ENCODE results near the gene UBASH3A.

Gene UBASH3A

GRCh38 chr21:42414066-42414465 lies 10.4 kb downstream of the UBASH3A start:
- Histone ChIP-seq H3K9me3 (replicated peaks; ENCODE audit: low read length) (no peaks in the 10 kb centered on the region), H3K27me3 (ENCODE audit: control insufficient read depth, insufficient read depth, low read length) (peaks cover 6% of the 10 kb centered on the region), H3K36me3 (ENCODE audit: insufficient read depth, low read length) (no peaks in the 10 kb centered on the region), H3K4me3 (ENCODE audit: low read length) (no peak overlapping the region), H3K4me2 (ENCODE audit: low read length) (no peak overlapping the region), H3K9ac (ENCODE audit: low read depth, low read length) (no peak overlapping the region), H3K4me1 (ENCODE audit: control insufficient read depth, insufficient read depth, low read length) (no peaks in the 10 kb centered on the region)

GRCh38 chr21:42414553-42414927 lies 10.8 kb downstream of the UBASH3A start:
- Histone ChIP-seq H3K9me3 (replicated peaks; ENCODE audit: low read length) (no peaks in the 10 kb centered on the region), H3K36me3 (ENCODE audit: insufficient read depth, low read length) (no peaks in the 10 kb centered on the region), H3K4me3 (ENCODE audit: low read length) (no peak overlapping the region), H3K9ac (ENCODE audit: low read depth, low read length) (no peak overlapping the region), H3K4me1 (ENCODE audit: control insufficient read depth, insufficient read depth, low read length) (no peaks in the 10 kb centered on the region), H3K4me2 (ENCODE audit: low read length) (no peak overlapping the region), H3K27me3 (ENCODE audit: control insufficient read depth, insufficient read depth, low read length) (peaks cover 4% of the 10 kb centered on the region)

- no peak overlapping the region for H3K4me2 ChIP-seq (ENCODE audit: low read length)
- no peaks in the 10 kb centered on the region for H3K9me3 ChIP-seq (replicated peaks; ENCODE audit: low read length)
- H3K4me1 ChIP-seq (ENCODE audit: control insufficient read depth, insufficient read depth, low read length): no peaks in the 10 kb centered on the region
- H3K9ac ChIP-seq (ENCODE audit: low read depth, low read length): no peak overlapping the region
- no peaks in the 10 kb centered on the region for H3K36me3 ChIP-seq (ENCODE audit: insufficient read depth, low read length)
- H3K27me3 ChIP-seq (ENCODE audit: control insufficient read depth, insufficient read depth, low read length): peaks cover 4% of the 10 kb centered on the region
- H3K4me3 ChIP-seq (ENCODE audit: low read length): no peak overlapping the region
Measured at GRCh38 chr21:42414928-42415769, 11.4 kb downstream of the UBASH3A start.

GRCh38 chr21:42417533-42417932 lies 13.8 kb downstream of the UBASH3A start:
- no peak overlapping the region for H3K4me3 ChIP-seq (ENCODE audit: low read length)
- H3K4me1 ChIP-seq (ENCODE audit: control insufficient read depth, insufficient read depth, low read length): no peaks in the 10 kb centered on the region
- no peak overlapping the region for H3K9ac ChIP-seq (ENCODE audit: low read depth, low read length)
- H3K4me2 ChIP-seq (ENCODE audit: low read length): no peak overlapping the region
- H3K36me3 ChIP-seq (ENCODE audit: insufficient read depth, low read length): no peaks in the 10 kb centered on the region
- peaks cover 4% of the 10 kb centered on the region for H3K27me3 ChIP-seq (ENCODE audit: control insufficient read depth, insufficient read depth, low read length)
- no peaks in the 10 kb centered on the region for H3K9me3 ChIP-seq (replicated peaks; ENCODE audit: low read length)

GRCh38 chr21:42418886-42419285 lies 15.2 kb downstream of the UBASH3A start:
- Histone ChIP-seq H3K27me3 (ENCODE audit: control insufficient read depth, insufficient read depth, low read length) (peaks cover 4% of the 10 kb centered on the region), H3K4me3 (ENCODE audit: low read length) (no peak overlapping the region), H3K4me2 (ENCODE audit: low read length) (no peak overlapping the region), H3K36me3 (ENCODE audit: insufficient read depth, low read length) (no peaks in the 10 kb centered on the region), H3K4me1 (ENCODE audit: control insufficient read depth, insufficient read depth, low read length) (no peaks in the 10 kb centered on the region), H3K9me3 (replicated peaks; ENCODE audit: low read length) (no peaks in the 10 kb centered on the region), H3K9ac (ENCODE audit: low read depth, low read length) (no peak overlapping the region)

GRCh38 chr21:42419845-42420244 lies 16.1 kb downstream of the UBASH3A start:
- H3K9me3 ChIP-seq (replicated peaks; ENCODE audit: low read length): no peaks in the 10 kb centered on the region
- H3K4me2 ChIP-seq (ENCODE audit: low read length): no peak overlapping the region
- H3K27me3 ChIP-seq (ENCODE audit: control insufficient read depth, insufficient read depth, low read length): peaks cover 8% of the 10 kb centered on the region
- H3K4me1 ChIP-seq (ENCODE audit: control insufficient read depth, insufficient read depth, low read length): no peaks in the 10 kb centered on the region
- no peaks in the 10 kb centered on the region for H3K36me3 ChIP-seq (ENCODE audit: insufficient read depth, low read length)
- no peak overlapping the region for H3K9ac ChIP-seq (ENCODE audit: low read depth, low read length)
- no peak overlapping the region for H3K4me3 ChIP-seq (ENCODE audit: low read length)

- Histone ChIP-seq H3K36me3 (ENCODE audit: insufficient read depth, low read length) (no peaks in the 10 kb centered on the region), H3K27me3 (ENCODE audit: control insufficient read depth, insufficient read depth, low read length) (peaks cover 10% of the 10 kb centered on the region), H3K4me1 (ENCODE audit: control insufficient read depth, insufficient read depth, low read length) (no peaks in the 10 kb centered on the region), H3K4me2 (ENCODE audit: low read length) (no peak overlapping the region), H3K9me3 (replicated peaks; ENCODE audit: low read length) (no peaks in the 10 kb centered on the region), H3K4me3 (ENCODE audit: low read length) (no peak overlapping the region), H3K9ac (ENCODE audit: low read depth, low read length) (no peak overlapping the region)
Measured at GRCh38 chr21:42421018-42421793, 17.5 kb downstream of the UBASH3A start.

GRCh38 chr21:42423197-42423675 lies 19.5 kb downstream of the UBASH3A start:
- Histone ChIP-seq H3K9ac (ENCODE audit: low read depth, low read length) (no peak overlapping the region), H3K9me3 (replicated peaks; ENCODE audit: low read length) (no peaks in the 10 kb centered on the region), H3K4me3 (ENCODE audit: low read length) (no peak overlapping the region), H3K4me1 (ENCODE audit: control insufficient read depth, insufficient read depth, low read length) (no peaks in the 10 kb centered on the region), H3K36me3 (ENCODE audit: insufficient read depth, low read length) (no peaks in the 10 kb centered on the region), H3K27me3 (ENCODE audit: control insufficient read depth, insufficient read depth, low read length) (peaks cover 9% of the 10 kb centered on the region), H3K4me2 (ENCODE audit: low read length) (no peak overlapping the region)

GRCh38 chr21:42423685-42424084 lies 20.0 kb downstream of the UBASH3A start:
- Histone ChIP-seq H3K36me3 (ENCODE audit: insufficient read depth, low read length) (no peaks in the 10 kb centered on the region), H3K27me3 (ENCODE audit: control insufficient read depth, insufficient read depth, low read length) (peaks cover 9% of the 10 kb centered on the region), H3K4me1 (ENCODE audit: control insufficient read depth, insufficient read depth, low read length) (no peaks in the 10 kb centered on the region), H3K9ac (ENCODE audit: low read depth, low read length) (no peak overlapping the region), H3K9me3 (replicated peaks; ENCODE audit: low read length) (no peaks in the 10 kb centered on the region), H3K4me2 (ENCODE audit: low read length) (no peak overlapping the region), H3K4me3 (ENCODE audit: low read length) (no peak overlapping the region)

GRCh38 chr21:42424914-42425541 lies 21.3 kb downstream of the UBASH3A start:
- Histone ChIP-seq H3K27me3 (ENCODE audit: control insufficient read depth, insufficient read depth, low read length) (peaks cover 9% of the 10 kb centered on the region), H3K4me2 (ENCODE audit: low read length) (no peak overlapping the region), H3K4me3 (ENCODE audit: low read length) (no peak overlapping the region), H3K9me3 (replicated peaks; ENCODE audit: low read length) (no peaks in the 10 kb centered on the region), H3K9ac (ENCODE audit: low read depth, low read length) (no peak overlapping the region), H3K4me1 (ENCODE audit: control insufficient read depth, insufficient read depth, low read length) (no peaks in the 10 kb centered on the region), H3K36me3 (ENCODE audit: insufficient read depth, low read length) (no peaks in the 10 kb centered on the region)

GRCh38 chr21:42425591-42425990 lies 21.9 kb downstream of the UBASH3A start:
- Histone ChIP-seq H3K4me3 (ENCODE audit: low read length) (no peak overlapping the region), H3K27me3 (ENCODE audit: control insufficient read depth, insufficient read depth, low read length) (peaks cover 9% of the 10 kb centered on the region), H3K9me3 (replicated peaks; ENCODE audit: low read length) (no peaks in the 10 kb centered on the region), H3K36me3 (ENCODE audit: insufficient read depth, low read length) (no peaks in the 10 kb centered on the region), H3K4me1 (ENCODE audit: control insufficient read depth, insufficient read depth, low read length) (no peaks in the 10 kb centered on the region), H3K4me2 (ENCODE audit: low read length) (no peak overlapping the region), H3K9ac (ENCODE audit: low read depth, low read length) (no peak overlapping the region)

Data from skeletal muscle satellite cell (primary cell).